ENCODE data around the gene COL15A1.

Gene COL15A1

DNA sequence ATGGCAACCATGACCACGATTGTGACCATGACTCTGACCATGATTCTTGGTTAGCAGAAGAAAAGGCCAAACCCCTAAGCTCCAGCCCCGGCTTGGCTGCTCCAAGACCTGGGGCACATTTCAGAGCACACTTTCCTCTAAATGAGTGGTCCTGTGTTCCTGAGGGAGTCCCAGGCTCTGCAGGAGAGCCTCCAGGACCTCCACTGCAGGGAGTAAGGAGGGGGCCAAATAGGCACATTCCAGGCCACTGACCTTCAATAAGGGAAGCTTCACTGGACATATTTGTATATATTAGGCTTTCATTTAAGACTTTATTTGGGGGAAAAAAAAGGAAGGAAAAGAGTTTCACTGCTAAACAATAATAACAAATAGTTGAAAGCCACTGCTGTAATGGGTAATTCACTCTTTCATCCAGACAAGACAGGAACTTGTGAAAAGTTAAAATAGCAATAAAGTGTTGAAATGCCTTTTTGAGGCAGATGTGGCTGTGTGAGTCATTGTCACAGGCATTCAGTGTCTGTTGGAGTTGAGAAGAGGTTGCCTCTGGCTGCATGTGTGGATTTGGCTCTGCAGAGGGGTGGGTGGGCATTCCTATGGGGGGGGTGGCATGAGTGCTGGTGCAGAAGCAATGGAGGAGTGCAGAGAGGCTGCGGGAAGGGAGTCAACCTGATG is 97.3 kb downstream of the COL15A1 start:
- DNase-seq: no peak

DNA sequence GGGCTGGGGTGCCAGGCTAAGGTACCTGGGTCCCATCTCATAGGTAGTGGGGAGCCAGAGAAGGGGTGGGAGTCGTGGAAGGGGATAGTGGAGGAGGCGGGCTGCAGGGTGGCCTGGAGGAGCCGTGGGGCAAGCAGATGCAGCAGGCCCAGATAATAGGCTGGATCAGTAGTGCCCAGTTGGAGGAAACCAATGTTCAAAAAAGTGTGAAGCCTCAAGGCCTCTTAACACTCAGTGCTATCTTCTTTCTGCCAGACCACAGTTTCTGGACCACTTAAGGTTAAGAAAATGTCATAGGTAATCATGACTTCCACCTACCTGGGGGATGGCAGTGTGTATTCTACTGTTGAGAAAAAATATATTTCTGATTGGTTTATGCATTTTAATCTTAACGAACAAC is 97.9 kb downstream of the COL15A1 start:
- no peak for DNase-seq

DNA sequence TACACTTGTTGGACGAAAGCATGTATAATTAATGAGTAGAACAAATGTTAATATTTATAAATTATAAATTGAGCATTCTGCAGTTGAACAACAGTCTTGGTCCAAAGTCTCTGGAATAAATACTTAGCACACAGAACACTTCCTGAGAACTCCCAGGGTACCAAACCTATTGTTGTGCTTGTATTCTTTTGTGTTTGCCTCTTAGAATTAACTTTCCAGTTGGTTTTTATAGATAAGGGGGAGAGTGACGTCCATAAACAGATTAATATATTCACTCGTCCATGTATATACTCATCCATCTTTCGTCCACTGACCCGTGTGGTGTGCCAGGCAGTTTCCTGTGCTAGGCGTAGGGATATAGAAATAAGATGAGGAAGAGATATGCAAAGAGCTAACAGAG is 98.9 kb downstream of the COL15A1 start:
- no peak for DNase-seq

DNA sequence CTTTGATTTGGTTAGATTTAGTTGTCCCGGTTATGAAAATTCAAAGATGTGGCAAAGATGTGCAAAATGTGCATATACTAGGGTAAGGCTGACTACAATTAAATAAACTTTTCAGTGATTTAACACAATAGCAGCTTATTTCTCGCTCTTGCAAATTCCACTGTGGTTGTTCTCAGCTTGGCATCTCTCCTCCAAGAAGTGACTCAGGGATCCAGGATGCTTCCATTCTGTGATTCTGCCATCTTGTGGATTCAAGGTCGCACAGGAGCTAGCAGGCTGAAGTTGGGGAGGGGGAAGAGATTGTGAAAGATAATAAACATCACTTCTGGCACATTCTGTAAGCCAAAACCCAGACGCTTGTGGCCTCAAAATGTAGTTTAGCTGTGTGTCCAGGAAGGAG is 101.1 kb downstream of the COL15A1 start:
- DNase-seq: no peak

DNA sequence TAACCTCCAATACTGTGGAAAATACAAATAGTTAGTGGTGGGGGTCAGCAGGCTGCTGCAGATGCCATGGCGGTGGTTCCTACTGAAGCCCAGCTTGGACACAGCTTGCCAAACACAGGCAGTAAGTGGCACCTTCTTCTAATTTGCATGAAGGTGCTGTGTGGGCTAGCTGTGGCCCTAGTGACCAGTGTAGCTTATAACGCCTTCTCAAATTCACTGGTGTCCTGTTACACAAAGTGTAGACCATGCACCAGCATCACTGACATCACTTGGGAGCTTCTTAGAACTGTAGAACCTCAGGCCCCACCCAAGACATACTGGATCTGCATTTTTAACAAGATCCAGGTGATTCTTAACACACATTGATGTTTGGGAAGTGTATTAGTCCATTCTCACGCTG is 102.4 kb downstream of the COL15A1 start:
- no peak for DNase-seq

DNA sequence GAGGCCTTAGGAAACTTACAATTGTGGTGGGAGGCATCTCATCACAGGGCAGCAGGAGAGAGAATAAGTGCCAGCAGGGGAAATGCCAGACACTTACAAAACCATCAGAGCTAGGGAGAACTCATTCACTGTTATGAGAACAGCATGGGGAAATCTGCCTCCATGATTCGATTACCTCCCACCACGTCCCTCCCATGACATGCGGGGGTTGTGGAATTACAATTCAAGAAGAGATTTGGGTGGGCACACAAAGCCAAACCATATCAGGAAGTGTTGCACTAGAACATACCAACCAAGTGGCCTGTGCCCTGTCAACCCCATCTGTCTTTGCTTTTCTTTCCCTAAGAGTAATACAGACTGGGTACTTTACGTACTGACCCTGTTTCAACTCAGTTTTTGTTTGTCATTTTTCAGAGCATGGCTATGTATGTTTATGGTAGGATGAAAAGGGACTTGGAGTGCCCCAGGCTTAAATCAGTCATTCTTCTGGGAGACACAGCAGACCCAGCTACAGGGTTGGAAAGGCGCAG is 102.9 kb downstream of the COL15A1 start:
- no peak for DNase-seq

DNA sequence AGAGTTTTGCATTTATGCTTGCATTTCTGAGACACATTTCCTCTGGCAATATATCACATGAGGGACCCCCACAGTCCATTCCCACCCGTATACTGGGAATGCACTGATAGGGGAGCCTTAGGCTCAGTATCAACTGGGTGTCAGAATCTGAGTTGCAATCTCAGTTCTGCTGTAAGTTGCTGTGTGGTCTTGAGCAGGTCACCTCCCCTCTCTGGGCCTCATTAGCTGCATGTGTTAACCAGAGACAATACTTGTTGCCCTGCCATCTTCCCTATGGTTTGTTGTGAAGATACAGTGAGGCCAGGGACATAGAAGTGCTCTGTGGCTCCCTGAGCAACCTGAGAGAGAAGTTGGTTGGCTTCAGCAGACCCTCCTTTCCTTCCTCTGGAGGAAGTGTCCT is 105.5 kb downstream of the COL15A1 start:
- DNase-seq: no peak

DNA sequence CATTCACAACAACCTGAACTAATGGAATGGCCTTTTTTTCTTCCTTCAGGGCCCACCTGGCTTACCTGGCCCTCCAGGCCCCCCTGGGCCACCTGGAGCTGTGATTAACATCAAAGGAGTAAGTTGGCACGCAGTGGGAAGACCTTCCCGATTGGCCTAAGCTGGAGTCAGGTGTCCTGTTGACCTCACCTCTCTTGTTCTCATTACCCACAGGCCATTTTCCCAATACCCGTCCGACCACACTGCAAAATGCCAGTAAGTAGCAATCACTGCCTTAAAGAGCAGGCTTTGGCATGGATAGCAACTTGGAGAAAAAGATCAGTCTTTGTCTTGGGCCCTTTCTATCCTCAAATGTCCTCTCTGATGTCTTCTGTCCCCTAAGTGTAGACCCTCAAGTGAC is 105.9 kb downstream of the COL15A1 start:
- DNase-seq: no peak

DNA sequence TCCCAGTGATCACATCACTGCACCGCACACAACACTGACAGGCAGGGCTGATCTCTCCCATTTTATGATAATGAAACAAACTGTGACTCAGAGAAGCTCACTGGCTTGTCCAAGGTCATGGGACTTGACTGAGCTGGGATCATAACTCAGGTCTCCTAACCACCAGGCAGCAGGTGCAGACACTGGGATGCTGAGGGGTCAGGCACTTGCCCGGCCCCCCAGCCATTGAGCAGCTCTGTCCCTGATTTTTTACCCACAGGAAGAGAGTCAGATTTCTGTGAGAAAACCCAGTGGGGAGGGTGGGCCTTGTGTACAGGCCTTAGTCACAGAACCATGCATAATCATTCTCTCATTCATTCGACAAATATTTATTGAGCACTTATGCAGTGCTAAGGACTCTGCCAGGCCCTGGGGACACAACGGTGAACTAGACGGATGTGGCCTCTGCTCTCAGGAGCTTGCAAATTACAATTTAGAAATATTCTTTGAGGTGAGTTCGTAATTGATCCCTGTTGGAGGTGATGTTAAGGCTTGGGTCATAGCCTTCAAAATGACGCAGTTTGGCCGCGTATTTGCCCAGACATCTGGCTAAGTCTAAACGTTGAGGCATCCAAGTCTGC is 106.7 kb downstream of the COL15A1 start:
- no peak for DNase-seq

DNA sequence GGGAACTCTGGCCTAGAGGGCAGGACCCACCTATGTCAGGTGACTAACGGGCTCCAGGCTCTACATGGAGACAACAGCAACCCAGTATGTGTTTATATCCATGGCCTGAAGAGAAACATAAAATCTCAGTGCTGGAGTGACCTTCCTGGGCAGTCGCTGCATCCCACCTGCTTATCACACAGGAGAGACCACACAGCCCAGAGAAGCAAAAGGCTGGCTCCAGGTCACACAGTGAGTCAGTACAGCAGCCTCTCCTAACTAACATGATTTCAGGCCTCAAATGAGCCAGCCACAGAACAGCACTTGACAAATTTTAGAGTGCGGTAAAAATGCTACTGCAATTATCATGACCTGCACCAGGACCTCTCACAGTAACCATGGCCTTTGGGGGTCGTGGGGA is 107.2 kb downstream of the COL15A1 start:
- no peak for DNase-seq

DNA sequence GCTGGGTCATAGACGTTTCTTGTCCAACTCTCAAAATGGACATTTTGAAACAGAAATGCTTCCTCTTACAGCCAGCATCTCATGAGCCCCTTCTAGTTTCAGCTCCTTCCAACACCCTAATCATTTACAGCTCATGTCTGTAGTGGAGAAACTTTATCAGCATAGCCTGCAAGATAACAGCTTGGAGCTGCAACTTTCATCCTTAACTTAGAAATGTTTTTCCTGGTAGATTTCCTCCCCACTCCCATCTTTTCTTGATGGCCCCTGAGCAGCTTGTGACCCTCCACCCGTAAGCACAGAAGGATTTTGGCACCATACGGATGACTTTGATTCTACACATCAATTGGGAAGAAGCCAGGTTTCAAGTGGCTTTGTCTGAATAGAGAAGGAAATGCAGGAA is 107.7 kb downstream of the COL15A1 start:
- DNase-seq: no peak

DNA sequence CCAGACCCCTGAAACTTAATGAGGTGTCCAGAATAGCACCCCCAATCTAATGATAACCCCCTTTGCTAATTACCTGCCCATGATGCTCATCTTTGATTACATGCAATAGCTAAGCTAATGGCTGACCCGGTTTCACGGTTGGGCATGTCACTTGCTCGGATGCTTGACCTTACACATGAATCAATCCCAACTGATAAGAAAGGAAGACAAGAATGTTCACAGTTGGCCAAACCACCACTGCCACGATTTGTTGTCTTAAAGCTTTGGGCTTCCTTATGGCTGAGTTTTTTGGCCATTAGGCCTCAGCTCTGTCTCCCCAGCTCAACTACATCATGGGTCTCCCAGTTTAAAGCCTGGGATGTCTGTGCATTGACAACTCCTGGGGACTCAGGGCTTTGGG is 108.1 kb downstream of the COL15A1 start:
- DNase-seq: no peak

DNA sequence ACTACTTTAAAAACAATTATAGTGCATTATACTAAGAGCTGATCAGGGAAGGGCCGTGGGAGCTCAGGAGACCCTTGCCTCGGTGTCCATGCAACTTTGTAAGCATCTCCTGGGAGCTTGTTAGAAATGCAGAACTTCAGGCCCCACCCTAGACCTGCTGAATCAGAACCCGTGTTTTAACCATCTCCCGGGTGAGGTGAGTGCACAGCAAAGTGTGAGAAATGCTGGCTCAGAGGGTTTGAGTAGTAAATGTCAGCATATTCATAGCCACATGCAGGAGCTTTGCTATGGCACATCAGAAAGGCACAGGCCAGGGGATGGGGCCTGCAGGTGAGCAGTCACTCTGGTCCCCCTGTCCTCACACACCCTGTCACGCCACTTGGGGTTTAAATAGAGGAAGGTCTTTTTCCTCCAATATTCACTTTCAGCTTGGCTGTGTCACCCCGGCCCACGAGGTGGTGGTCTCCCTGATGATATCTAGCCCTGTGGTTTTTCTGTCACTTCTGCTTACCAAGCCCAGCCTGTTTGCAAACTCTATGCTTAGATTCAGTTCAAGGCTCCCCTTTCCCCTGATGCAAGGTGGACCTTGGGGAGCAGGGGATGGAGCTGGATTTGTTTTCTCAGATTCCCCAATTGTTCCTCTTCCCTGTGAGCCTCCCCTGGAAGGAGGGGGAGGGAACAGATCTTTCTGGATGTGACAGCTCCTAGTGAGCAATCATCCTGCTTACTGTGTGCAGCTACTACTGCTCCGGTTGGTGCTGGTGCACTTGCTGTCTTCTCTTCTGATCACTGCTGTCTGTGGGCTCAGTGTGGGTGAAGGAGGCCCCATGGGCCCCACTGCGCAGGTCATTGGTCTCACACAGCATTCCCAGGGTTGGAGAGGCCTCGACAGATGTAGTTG is 109.4 kb downstream of the COL15A1 start:
- no peak for DNase-seq

DNA sequence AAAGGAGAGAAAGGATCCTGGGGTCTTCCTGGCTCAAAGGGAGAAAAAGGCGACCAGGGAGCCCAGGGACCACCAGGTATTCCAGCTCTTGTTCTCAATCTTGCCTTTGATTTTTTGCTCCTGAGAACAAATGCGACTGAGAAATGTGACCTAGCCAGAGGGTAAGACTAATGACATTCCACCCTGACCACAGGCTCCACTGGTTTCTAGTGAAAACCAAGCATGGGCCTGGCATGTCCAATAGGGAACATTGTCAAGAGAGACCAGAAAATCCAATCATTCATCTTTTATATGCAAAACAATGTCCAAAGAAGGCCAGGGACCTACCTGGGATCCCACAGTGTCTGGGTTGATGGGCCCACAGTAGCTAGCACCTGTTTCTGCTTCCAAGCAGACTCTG is 110.9 kb downstream of the COL15A1 start:
- no peak for DNase-seq

DNA sequence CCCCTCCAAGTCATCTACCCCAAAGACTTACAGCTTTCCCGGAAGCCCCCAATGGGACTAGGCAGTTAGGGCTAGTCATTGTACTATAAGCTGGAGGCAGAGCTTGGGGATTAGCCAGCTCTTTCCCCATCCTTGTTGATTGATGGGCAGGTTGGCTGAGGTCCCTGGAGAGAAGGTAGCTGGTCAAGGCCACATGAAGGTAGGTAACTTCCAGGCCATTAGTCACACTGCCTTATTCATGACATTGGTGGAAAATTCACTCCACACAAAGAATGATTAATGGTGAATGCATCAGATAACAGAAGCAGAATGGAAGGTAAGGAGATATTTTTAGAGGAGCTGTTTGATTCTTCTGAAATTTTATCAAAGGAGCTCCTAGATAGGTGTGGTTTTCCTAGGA is 111.7 kb downstream of the COL15A1 start:
- no peak for DNase-seq

DNA sequence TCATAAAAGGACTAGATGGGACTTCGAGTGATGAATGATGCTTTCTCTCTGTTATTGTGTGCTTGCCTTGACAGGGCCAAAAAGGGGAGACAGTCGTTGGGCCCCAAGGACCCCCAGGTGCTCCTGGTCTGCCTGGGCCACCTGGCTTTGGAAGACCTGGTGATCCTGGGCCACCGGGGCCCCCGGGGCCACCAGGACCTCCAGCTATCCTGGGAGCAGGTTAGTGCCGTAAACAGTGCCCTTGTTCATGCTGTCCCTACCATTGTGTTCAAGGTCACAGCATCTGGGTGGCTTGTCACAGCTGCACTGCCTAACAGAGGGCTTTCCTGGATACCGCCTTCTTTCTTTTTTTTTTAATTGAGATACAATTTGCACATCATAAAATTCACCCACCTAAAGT is 112.5 kb downstream of the COL15A1 start:
- no peak for DNase-seq

DNA sequence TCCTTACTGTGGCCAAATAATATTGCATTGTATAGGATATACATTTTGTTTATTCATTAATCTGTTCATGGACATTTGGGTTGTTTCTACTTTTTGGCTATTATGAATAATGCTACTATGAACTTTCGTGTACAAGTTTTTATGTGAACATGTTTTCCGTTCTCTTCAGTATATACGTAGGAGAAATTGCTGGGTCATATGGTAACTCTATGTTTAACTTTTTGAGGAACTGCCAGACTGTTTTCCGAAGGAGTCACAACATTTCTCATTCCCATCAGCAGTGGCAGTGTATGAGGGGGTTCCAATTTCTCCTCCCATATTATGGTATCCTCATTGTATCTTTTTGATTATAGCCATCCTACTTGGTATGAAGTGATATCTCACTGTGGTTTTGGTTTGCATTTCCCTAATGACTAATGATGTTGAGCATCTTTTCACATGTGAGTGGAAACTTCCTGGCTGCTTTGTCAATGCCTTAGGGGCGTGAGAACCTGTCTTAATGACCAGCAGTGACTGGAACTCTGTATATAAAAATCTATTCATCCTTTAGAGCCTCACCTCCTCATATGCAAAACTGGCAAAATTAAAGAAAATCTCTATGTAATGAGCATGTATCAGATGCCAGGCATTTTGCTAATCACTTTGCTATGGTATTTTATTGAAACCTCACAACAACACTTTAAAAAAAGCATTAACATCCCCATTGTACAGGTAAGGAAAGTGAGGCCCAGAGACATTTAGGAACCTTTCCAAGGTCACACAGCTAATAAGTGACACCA is 113.4 kb downstream of the COL15A1 start:
- DNase-seq: no peak

DNA sequence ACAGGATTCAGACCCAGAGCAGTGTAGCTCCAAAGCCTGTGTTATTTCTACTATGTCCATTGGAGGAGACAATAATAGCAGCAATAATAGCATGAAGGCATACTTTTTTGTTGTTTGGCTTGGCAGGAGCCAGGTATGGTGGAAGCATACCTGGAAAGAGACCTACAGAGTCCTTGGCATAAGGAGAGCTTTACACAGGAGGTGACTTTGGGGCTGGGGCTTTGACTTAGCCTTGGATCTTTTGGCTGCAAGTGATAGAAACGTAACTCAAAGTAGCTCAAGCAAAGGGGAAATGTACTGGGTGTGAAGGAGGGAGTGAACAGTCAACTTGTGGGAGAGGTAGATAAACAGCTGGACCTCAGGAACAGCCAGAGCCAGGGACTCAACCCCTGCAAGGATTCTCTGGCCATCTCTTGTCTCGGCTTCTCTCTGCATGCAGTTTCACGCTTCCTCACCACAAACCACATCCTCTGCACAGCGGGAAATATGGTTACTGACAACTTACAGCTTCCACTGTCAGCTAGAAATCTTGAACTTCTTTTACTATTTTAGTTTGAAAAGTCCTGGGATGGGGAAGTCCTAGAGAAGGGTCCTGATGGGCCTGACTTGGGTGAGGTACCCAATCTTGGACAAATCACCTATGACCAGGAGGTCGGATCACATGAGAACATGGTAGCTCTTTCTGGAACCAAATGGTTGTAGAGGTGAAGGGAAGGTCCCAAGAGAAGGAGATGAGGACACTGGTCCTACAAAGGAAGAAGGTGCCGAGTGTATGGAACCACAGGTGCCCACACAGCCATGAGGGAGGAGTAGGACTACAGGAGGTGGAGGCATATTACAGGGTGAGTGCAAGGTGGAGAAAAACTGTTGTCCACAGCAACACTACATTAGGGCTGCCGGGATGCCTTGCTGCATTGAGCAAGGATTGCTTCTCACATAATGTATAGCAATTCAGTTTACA is 114.2 kb downstream of the COL15A1 start:
- DNase-seq: no peak

DNA sequence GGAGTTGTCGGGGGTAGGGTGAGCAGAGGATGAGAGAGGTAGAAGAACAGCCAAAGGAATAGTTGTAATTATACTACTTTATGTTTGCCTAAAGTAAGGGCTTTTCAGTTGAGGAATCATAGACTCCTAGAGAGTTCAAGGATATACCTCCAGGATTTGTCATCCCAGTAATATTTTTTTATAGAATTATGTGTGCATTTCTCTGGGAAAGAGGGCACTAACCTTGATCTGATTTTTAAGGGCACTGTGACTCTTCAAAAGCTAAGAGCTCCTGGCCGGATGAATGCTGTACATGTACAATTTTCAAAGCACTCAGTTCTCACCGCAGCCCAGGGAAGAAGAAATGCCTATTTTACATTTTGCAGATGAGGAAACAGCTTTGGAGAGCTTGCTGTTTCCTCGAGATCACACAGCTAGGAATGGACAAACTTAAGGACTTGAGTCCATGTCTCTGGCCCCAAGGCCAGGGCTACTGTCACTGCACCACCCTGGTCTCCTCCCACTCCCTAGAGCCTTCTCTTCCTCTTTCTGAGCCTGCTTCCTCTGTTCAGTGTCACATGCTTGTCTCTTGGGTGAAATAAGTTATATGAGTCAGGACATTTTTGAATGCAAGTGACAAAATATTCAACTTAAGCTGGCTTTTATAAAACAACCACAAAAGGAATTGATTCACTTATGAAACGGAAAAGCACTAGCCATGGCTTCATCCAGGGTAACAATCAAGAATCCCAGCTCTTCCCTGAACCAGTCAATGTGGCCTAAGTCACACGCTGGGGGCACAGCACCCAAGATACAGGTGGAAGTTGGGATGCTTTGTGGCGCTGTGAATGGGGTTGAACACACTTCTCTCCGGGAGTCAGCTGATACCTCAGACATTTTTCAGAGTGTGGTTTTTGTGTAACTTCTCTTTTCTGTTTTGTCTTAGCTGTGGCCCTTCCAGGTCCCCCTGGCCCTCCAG is 115.5 kb downstream of the COL15A1 start:
- no peak for DNase-seq

DNA sequence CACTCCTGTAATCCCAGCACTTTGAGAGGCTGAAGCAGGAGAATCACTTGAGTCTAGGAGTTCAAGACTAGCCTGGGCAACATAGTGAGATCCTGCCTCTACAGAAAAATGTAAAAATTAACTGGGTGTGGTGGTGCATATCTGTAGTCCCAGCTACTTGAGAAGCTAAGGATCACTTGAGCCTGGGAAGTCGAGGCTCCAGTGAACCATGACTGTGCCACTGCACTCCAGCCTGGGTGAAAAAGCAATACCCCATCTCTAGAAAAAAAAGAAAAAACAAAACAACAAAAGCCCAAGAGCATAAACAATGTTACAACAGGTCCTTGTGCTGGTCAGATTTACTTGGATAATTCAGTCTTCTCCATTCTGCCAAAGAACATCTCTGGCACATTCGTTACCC is 116.9 kb downstream of the COL15A1 start:
- no peak for DNase-seq

DNA sequence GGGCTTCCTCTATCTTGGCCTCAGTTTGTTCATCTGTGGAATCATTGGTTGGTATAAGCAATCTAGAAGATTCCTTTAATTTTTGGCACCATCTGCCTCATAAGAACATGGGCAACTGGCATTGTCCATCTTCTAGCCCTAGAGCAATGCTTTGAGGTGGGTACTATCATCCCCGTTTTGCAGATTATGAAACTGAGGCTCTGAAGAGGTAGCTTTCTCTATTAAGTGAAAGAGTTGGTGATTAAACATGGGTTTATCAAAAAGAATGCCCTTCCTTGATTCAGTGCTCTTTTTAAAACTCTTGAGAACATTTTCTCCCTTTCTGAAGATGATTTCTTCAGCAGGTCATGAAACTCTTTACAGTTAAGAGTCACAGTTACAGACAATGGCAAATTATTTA is 118.8 kb downstream of the COL15A1 start:
- no peak for DNase-seq
